K562 (cell line): Measurements from ENCODE around the gene CD151. TPM values are rescaled to one million over a fixed set of nuclear protein-coding genes. Genes with fewer than 3 reads are reported as not detected.

Source experiments
- ATAC-seq: fragments of 200-7000 bp; cut with Tn5 transposase; 3 replicates; pipeline ENCODE4 v1.9.1; 2020; ENCODE audit warnings: moderate library complexity
- BruUV-seq: library from RNA; stranded (reverse); fragments of 400-500 nt; replicated peaks from 2 replicates; lab custom pipeline; 2021; lab: Mats Ljungman, UMichigan
- CTCF ChIA-PET: fragments of 300-600 bp; formaldehyde crosslinking; extraction: SDS; loops from one replicate; lab custom pipeline; 2021; ENCODE audit warnings: low intra/inter-chr PET ratio; lab: Yijun Ruan, JAX
- POLR2A ChIA-PET: fragments of 300-600, 350-650 bp; sonication (Branson Sonifier 250); formaldehyde crosslinking; extraction: SDS; loops from one replicate; lab custom pipeline; 2021; ENCODE audit warnings: antibody characterized with exemption, inconsistent platforms; lab: Yijun Ruan, JAX
- DNase-seq, 4 experiments: peaks; one replicate each; pipeline versions ENCODE4 v3.0.0 to v3.0.0-alpha.2; 2011 to 2018; ENCODE audit warnings: low spot score in 3 of 4, mixed read lengths in 3 of 4; ENCODE audit errors: extremely low read depth in 1 of 4
- FAIRE-seq: peaks from 2 replicates; lab custom pipeline; 2011; peaks lifted over from hg19 to GRCh38; lab: Jason Lieb, UNC
- H2AFZ ChIP-seq: 2 replicates; pipeline ENCODE4 v1.6.0; 2011; ENCODE audit warnings: low read depth, low read length, control low read depth, inconsistent platforms
- H3K27ac ChIP-seq: fragments of 200-600 bp; 3 replicates; pipeline ENCODE4 v1.8.0; 2011; ENCODE audit warnings: low read depth, mild to moderate bottlenecking, control low read depth, inconsistent platforms, low read length, moderate library complexity, mixed read lengths; ENCODE audit errors: extremely low read depth
- H3K27me3 ChIP-seq, 2 experiments: fragments of 300-600 bp in 1 of 2; 2 replicates in 1 of 2; 3 replicates in 1 of 2; pipeline versions ENCODE4 v1.6.0 to v1.8.0; 2011; ENCODE audit warnings: inconsistent platforms in 2 of 2, low read length in 2 of 2, mild to moderate bottlenecking in 1 of 2, mixed read lengths in 1 of 2, moderate library complexity in 1 of 2; ENCODE audit not compliant: control insufficient read depth in 2 of 2, insufficient read depth in 2 of 2
- H3K36me3 ChIP-seq: fragments of 300-600 bp; 3 replicates; pipeline ENCODE4 v1.8.0; 2011; ENCODE audit warnings: mild to moderate bottlenecking, low read length, inconsistent platforms; ENCODE audit not compliant: control insufficient read depth, insufficient read depth
- H3K4me1 ChIP-seq, 2 experiments: fragments of 200-600 bp in 1 of 2; replicated peaks in 1 of 2; 2 replicates in 1 of 2; 3 replicates in 1 of 2; pipeline versions ENCODE4 v1.5.1 to v1.8.0; 2011; ENCODE audit warnings: inconsistent platforms in 2 of 2, low read length in 2 of 2, mild to moderate bottlenecking in 1 of 2, mixed read lengths in 1 of 2, moderate library complexity in 1 of 2; ENCODE audit not compliant: control insufficient read depth in 2 of 2, insufficient read depth in 2 of 2
- H3K4me2 ChIP-seq: 2 replicates; pipeline ENCODE4 v1.6.1; 2011; ENCODE audit warnings: low read length, control low read depth, inconsistent platforms, mixed read lengths; ENCODE audit not compliant: insufficient read depth
- H3K4me3 ChIP-seq: fragments of 200-600 bp; sonication (generic), shearing (Covaris generic); 2 replicates; pipeline ENCODE4 v1.5.1; 2016; ENCODE audit warnings: control low read depth, inconsistent platforms
- H3K79me2 ChIP-seq: fragments of 200-600 bp; 3 replicates; pipeline ENCODE4 v1.8.0; 2011; ENCODE audit warnings: low read length, inconsistent platforms; ENCODE audit not compliant: control insufficient read depth, insufficient read depth
- H3K9ac ChIP-seq, 2 experiments: 2 replicates each; pipeline versions ENCODE4 v1.6.0 to v1.6.1; 2011; ENCODE audit warnings: low read depth in 2 of 2, low read length in 2 of 2, control low read depth in 1 of 2, inconsistent platforms in 1 of 2, mild to moderate bottlenecking in 1 of 2, mixed read lengths in 1 of 2; ENCODE audit not compliant: insufficient read depth in 1 of 2
- H3K9me1 ChIP-seq: one replicate; pipeline ENCODE4 v1.6.0; 2011; ENCODE audit warnings: inconsistent platforms, mild to moderate bottlenecking, low read length, moderate library complexity; ENCODE audit not compliant: control insufficient read depth, insufficient read depth
- H3K9me3 ChIP-seq: replicated peaks from 2 replicates; pipeline ENCODE4 v1.5.1; 2011; ENCODE audit warnings: low read depth, low read length, inconsistent platforms; ENCODE audit not compliant: control insufficient read depth, insufficient read depth
- H4K20me1 ChIP-seq: replicated peaks from 2 replicates; pipeline ENCODE4 v1.6.1; 2011; ENCODE audit warnings: low read length, inconsistent platforms, mixed read lengths; ENCODE audit not compliant: control insufficient read depth, insufficient read depth
- BACH1 ChIP-seq: fragments of 200-800 bp; sonication (Bioruptor generic); IDR thresholded peaks from 2 replicates; pipeline ENCODE4 v1.6.1; 2016; ENCODE audit warnings: missing genetic modification characterization, missing compliant biosample characterization
- CAMTA2 ChIP-seq: fragments of 250-450 bp; sonication (Bioruptor Pico); conservative IDR thresholded peaks from 2 replicates; pipeline ENCODE4 v1.5.1; 2022
- HDAC2 ChIP-seq: fragments of 450-650 bp; IDR thresholded peaks from 2 replicates; pipeline ENCODE4 v1.6.1; 2016; ENCODE audit warnings: mild to moderate bottlenecking
- NCOR1 ChIP-seq: fragments of 450-650 bp; IDR thresholded peaks from 2 replicates; pipeline ENCODE4 v1.6.1; 2016; ENCODE audit warnings: mild to moderate bottlenecking, moderate library complexity
- RFX5 ChIP-seq: IDR thresholded peaks from 2 replicates; pipeline ENCODE4 v1.6.1; 2011; ENCODE audit warnings: low read depth, mild to moderate bottlenecking, improper control_type of control experiment, low read length
- ZNF175 ChIP-seq: fragments of 200-800 bp; sonication (Bioruptor generic); IDR thresholded peaks from 2 replicates; pipeline ENCODE4 v1.6.1; 2016; ENCODE audit warnings: low read depth, mild to moderate bottlenecking, missing genetic modification characterization, missing compliant biosample characterization
- ZNF445 ChIP-seq: fragments of 250-450 bp; sonication (Bioruptor Pico); IDR thresholded peaks from 2 replicates; pipeline ENCODE4 v1.4.0; 2020; ENCODE audit warnings: low read depth, mild to moderate bottlenecking, moderate library complexity
- whole genome bisulfite sequencing: fragments of 100-300 bp; shearing (Covaris generic); methylation state at CpG from one replicate; pipeline ENCODE4 v1.1.6; 2016; ENCODE audit warnings: low coverage, mixed read lengths; ENCODE audit not compliant: insufficient coverage; ENCODE audit errors: missing lambda C conversion rate; 5-methylcytosine and 5-hydroxymethylcytosine counted together
- in situ Hi-C: fragments of 300-500 bp; cut with MboI; formaldehyde crosslinking; loops from 4 replicates; pipeline ENCODE4 v1.15.0; 2018; ENCODE audit warnings: inconsistent platforms, mixed read lengths
- intact Hi-C: fragments of 100-400 bp; cut with micrococcal nuclease; formaldehyde crosslinking; loops from 2 replicates; pipeline ENCODE4 v1.14.2; 2022
- polyA plus RNA-seq, 8 experiments: library from polyadenylated mRNA; depleted of rRNA in 4 of 8; stranded (reverse) in 5 of 8; unstranded in 3 of 8; fragments of >200 nt; fragmentation: Nextera tagmentation in 2 of 8; fragmentation: Illumina TruSeq in 1 of 8; extraction: Ambion mirVana in 2 of 8; extraction: Trizol in 1 of 8; gene quantifications; 2 replicates each; pipeline versions ENCODE4 v1.2.1 to v1.2.3, GENCODE V29; 2011 to 2014; ENCODE audit warnings: inconsistent platforms in 1 of 8, missing spikeins in 1 of 8
- total RNA-seq, 7 experiments: library from RNA; depleted of rRNA in 6 of 7; stranded (reverse); fragments of >200 nt in 6 of 7; fragmentation: Illumina TruSeq in 2 of 7; extraction: Trizol in 2 of 7; gene quantifications; 2 replicates each; pipeline versions ENCODE4 v1.2.1 to v1.2.3, GENCODE V29; 2011 to 2021; ENCODE audit warnings: low replicate concordance in 1 of 7
- TF ChIP-seq, protein P1 (sequence below): fragments of 250-450 bp; sonication (Bioruptor Pico); IDR thresholded peaks from 2 replicates; pipeline ENCODE4 v1.6.1; 2021; ENCODE audit warnings: mild to moderate bottlenecking

CD151 gene
- total and polyA plus RNA-seq, 9 of the 15 experiments (the other 6 are each of a cell fraction or from before 2014, with no cell fraction given): 2.3 to 187 (median 140) TPM

DNA sequence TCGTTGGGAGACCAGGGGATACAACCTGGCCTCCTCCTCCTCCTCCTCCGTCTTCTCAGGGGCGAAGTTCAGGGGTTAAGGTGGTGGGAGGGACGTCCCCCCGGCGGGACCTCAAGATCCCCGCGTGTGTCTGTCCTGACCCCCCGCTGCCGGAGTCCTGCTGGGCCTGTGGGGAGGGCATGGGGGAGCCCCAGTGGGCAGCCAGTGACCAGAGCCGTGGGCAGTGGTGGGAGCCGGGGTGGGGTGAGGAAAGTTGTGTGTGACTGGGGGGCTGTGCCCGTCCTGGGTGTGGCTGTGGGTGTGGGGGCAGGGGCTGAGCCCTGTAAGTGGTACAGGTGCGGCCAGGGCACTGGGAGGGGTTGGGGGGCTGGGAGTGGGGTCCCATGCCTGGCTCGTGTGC lies 20.0 kb downstream of the CD151 start:
- ATAC-seq (no peak), FAIRE-seq (no peak), DNase-seq (no peak)
- in situ Hi-C loops (no loop called here), intact Hi-C loops (no loop called here)
- BruUV-seq: no TSS peak
- H3K36me3 ChIP-seq: no peaks in the 10 kb centered on the region
- no peaks in the 10 kb centered on the region for H3K9me1 ChIP-seq
- no peaks in the 10 kb centered on the region for H3K27me3 ChIP-seq
- H3K79me2 ChIP-seq: no peaks in the 10 kb centered on the region
- no peak overlapping the region for H3K4me3 ChIP-seq
- peaks cover 6% of the 10 kb centered on the region for H4K20me1 ChIP-seq
- CTCF ChIA-PET: no interaction called here
- H3K4me1 ChIP-seq: peaks cover 0 to 84% of the 10 kb centered on the region in 2 experiments; a peak in 2 of 5 replicates
- no peaks in the 10 kb centered on the region for H3K9me3 ChIP-seq
- H3K9ac ChIP-seq: no peak overlapping the region
- POLR2A ChIA-PET: no interaction called here
- 47% methylated on average over 3 of the region's 15 CpGs for WGBS
- H3K4me2 ChIP-seq: no peak overlapping the region
- TF ChIP-seq HDAC2 (no peak), ZNF445 (CRISPR knock-in tag) (no peak), ZNF175 (no peak), BACH1 (tag) (no peak), RFX5 (no peak), NCOR1 (no peak), CAMTA2 (CRISPR knock-in tag) (no peak)
- TF ChIP-seq, protein P1, sequence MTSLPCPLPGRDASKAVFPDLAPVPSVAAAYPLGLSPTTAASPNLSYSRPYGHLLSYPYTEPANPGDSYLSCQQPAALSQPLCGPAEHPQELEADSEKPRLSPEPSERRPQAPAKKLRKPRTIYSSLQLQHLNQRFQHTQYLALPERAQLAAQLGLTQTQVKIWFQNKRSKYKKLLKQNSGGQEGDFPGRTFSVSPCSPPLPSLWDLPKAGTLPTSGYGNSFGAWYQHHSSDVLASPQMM (CRISPR knock-in tag): no peak
- H2AFZ ChIP-seq: no peak overlapping the region
- H3K27ac ChIP-seq: no peak overlapping the region
